GM10266 (cell line): ENCODE measurements around the gene AGAP1.

ENCODE experiments used
- DNase-seq: peaks from one replicate; pipeline ENCODE4 v3.0.0; 2012; ENCODE audit errors: extremely low spot score
- TF ChIP-seq, protein P1 (sequence below): IDR thresholded peaks from 2 replicates; pipeline ENCODE4 v1.5.1; 2012; ENCODE audit warnings: mild to moderate bottlenecking, low read depth; ENCODE audit not compliant: control insufficient read depth, insufficient read depth; ENCODE audit errors: missing control alignments

Gene AGAP1

DNA sequence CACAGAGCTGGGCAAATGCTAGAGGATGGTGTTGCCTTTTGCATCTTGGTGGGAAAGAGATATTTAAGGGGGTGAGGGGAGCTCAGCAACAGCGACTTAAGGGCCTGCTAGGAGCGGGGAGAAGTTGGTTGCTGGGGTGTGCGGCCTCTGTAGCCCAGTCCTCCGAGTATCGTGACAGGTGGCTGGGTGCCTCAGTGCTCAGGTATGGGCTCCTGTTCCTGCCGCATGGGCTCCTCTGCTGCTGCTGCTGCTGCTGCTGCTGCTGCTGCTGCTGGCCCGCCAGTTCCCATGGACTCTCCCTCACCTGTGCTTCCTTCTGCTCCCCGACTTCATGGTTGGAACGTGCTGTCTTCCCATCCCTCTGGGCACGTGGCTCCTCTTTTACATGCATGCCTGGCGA lies 22.0 kb downstream of the AGAP1 start:
- TF ChIP-seq, protein P1, sequence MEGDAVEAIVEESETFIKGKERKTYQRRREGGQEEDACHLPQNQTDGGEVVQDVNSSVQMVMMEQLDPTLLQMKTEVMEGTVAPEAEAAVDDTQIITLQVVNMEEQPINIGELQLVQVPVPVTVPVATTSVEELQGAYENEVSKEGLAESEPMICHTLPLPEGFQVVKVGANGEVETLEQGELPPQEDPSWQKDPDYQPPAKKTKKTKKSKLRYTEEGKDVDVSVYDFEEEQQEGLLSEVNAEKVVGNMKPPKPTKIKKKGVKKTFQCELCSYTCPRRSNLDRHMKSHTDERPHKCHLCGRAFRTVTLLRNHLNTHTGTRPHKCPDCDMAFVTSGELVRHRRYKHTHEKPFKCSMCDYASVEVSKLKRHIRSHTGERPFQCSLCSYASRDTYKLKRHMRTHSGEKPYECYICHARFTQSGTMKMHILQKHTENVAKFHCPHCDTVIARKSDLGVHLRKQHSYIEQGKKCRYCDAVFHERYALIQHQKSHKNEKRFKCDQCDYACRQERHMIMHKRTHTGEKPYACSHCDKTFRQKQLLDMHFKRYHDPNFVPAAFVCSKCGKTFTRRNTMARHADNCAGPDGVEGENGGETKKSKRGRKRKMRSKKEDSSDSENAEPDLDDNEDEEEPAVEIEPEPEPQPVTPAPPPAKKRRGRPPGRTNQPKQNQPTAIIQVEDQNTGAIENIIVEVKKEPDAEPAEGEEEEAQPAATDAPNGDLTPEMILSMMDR = no peak
- DNase-seq = no peak

DNA sequence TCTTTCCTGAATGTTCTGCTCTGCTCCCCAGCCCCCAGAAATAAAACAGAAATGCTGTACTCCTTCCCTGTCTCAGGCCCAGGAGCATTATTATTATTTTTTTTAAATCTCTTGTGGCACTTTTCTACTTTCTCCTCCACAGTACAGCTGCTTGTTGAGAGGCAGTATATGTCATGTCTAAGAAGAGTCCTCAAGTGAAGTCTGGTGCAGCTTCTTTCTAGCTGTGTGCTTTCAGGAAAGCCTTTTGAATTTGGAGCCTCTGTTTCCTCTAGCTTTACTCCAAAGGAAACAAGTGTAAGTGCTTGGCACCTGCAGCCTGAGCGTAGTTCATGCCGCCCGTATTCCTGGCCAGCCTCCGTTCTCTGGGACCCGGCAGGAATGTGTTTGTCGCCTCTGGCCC lies 22.4 kb downstream of the AGAP1 start:
- TF ChIP-seq, protein P1 = no peak
- DNase-seq = no peak

DNA sequence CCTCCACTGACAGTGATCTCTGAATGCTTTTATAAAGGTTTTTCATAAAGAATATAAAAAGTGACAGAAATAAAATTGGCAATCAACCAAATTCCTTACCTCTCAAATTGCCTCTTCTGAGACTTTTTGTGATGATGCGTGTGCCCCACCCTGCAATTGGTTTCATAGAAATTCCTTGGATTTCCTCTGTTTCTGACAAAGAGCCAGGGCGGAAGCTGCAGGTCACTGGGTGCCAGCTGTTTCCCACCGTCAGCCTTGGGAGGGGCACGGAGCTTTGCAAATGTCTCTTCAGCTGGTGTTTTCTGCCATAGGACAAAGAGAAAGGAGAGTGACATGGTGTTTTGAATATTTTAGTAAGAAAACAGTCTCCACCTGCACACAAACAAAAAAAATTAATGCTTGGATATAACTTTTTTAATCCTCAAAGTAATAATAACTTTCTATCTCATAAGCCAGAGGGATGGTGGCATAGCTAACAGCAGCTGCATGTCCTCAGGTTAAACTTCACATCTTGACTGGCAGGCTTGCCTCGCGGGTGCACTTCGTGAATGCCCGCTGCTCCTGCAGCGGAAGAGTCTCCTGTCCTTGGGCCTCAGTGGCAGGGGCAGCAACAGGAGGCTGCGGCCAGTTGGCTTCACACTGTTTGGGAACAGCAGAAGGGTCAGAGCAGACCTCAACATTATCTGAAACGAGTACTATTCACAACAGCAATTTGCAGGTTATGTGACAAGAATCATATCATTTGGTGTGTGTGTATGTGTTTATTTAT lies 24.7 kb downstream of the AGAP1 start:
- no peak for DNase-seq
- TF ChIP-seq, protein P1 = no peak

DNA sequence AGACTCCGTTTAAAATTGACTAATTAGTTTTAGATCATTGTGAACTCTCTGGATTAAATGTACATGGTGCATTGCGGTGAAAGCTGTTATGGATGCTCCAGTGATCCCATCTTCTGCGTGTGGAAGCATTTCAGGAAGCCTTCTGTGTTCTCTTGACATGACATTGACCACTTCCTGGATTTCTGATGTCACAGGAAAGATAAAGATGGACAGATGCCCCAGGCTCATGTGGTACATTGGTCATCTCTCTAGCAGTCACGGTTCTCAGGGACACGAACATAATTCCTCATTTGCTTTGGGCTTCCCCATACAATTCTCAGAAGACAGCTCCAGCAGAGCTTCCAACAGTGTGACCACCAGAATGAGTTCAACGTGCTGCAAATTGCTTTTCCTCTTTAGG lies 26.9 kb downstream of the AGAP1 start:
- no peak for DNase-seq
- TF ChIP-seq, protein P1 = no peak

DNA sequence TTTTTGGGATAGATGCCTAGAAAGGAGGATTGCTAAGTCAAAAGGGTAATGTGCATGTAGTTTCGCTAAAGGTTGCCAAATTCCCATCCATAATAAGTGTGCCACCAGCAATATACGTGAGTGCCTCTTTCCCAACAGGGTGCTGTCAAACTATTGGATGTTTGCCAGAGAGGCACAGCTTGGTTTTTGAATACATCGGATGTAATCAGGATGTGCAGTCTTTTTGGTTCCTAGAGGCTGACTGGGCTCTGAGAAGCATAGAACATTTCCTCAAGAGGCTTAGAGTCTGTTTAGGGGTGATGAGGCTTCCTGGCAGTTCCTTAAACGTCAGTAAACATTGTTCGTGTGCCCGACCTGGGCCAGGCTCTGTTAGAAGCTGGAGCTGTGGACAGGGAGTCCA lies 28.0 kb downstream of the AGAP1 start:
- no peak for DNase-seq
- TF ChIP-seq, protein P1 = no peak

DNA sequence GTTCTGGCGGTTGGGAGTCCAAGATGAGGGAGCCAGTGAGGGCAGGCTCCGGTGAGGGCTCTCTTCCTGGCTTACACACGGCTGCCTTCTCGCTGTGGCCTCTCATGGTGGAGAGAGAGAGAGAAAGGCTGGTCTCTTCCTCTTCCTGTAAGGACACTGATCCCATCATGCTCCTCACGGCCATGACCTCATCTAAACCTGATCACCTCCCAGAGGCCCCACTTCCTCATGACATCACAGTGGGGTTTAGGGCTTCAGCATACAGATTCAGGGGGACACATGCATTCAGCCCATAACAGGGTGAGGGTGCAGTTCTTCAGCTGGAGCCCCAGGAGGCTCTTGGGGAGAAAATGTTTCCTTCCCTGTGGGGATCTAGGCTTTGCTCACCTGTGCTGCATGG lies 29.2 kb downstream of the AGAP1 start:
- TF ChIP-seq, protein P1 = no peak
- DNase-seq = no peak

DNA sequence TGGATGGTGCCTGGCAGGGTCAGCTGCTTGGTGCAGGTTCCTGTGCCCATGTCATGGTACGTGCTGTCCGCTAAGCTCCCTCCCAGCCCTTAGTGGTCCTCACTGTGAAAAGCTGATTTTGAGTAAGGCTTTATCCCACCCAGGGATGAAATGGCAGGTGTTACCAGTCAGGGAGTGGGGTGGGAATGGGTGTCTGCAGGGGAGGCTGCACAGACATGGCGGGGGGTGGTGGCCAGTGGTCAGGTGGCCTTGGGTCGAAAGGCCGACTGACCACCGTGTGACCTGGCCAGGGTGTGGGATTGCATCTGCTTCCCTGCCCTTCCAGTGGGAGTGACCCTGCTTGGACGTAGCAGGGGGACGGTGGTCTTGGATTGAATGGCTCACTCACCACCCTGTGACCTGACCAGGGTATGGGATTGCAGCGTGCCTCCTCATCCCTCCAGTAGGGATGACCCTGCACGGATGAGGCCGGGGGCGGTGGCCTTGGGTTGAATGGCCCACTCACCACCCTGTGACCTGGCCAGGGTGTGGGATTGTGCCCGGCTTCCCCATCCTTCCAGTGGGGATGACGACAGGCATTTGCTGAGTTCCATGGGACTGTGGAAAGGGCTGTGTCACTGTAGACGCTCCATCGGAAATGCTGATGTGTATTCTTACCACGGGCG lies 29.8 kb downstream of the AGAP1 start:
- DNase-seq = no peak
- TF ChIP-seq, protein P1 = no peak
